GM12878 (cell line): ENCODE measurements around the gene NGF. TPM values are rescaled to one million over a fixed set of nuclear protein-coding genes. Genes with fewer than 3 reads are reported as not detected.

Experiments
- ATAC-seq: fragments of 200-7000 bp; cut with Tn5 transposase; 3 replicates; pipeline ENCODE4 v1.9.1; 2020; ENCODE audit warnings: mild to moderate bottlenecking, moderate library complexity
- BruUV-seq: library from RNA; stranded (reverse); fragments of 400-500 nt; replicated peaks from 2 replicates; lab custom pipeline; 2021; lab: Mats Ljungman, UMichigan
- CTCF ChIA-PET: fragments of 300-600 bp; sonication (Branson Sonifier 250); formaldehyde crosslinking; extraction: SDS; loops from one replicate; lab custom pipeline; 2021; ENCODE audit warnings: inconsistent platforms; lab: Yijun Ruan, JAX
- POLR2A ChIA-PET: fragments of 350-600 bp; formaldehyde crosslinking; extraction: SDS; loops from one replicate; lab custom pipeline; 2021; ENCODE audit warnings: inconsistent platforms; lab: Charles Lee
- RAD21 ChIA-PET: fragments of 300-600 bp; sonication (Branson Sonifier 250); formaldehyde crosslinking; loops from one replicate; lab custom pipeline; 2023; ENCODE audit warnings: antibody characterized with exemption; ENCODE audit not compliant: unreplicated experiment; lab: Charles Lee
- SMC1A ChIA-PET: fragments of 300-600 bp; sonication (Branson Sonifier 250); formaldehyde crosslinking; loops from one replicate; lab custom pipeline; 2023; ENCODE audit not compliant: unreplicated experiment, uncharacterized antibody; lab: Charles Lee
- DNase-seq: peaks from one replicate; pipeline ENCODE4 v3.0.0-alpha.2; 2011; ENCODE audit warnings: low read depth, low spot score
- FAIRE-seq: peaks from 3 replicates; lab custom pipeline; 2011; peaks lifted over from hg19 to GRCh38; lab: Jason Lieb, UNC
- H2AFZ ChIP-seq: 2 replicates; pipeline ENCODE4 v1.6.0; 2011; ENCODE audit warnings: low read depth, low read length, control low read depth; ENCODE audit not compliant: control insufficient read depth
- H3K27ac ChIP-seq: 2 replicates; pipeline ENCODE4 v1.5.1; 2011; ENCODE audit warnings: control low read depth; ENCODE audit not compliant: control insufficient read depth, insufficient read depth
- H3K27me3 ChIP-seq, 2 experiments: replicated peaks in 1 of 2; 2 replicates each; pipeline versions ENCODE4 v1.6.0 to v1.6.1; 2011; ENCODE audit warnings: low read length in 1 of 2; ENCODE audit not compliant: control insufficient read depth in 2 of 2, insufficient read depth in 2 of 2
- H3K36me3 ChIP-seq, 2 experiments: 2 replicates each; pipeline ENCODE4 v1.5.1; 2011; ENCODE audit warnings: low read length in 1 of 2; ENCODE audit not compliant: control insufficient read depth in 2 of 2, insufficient read depth in 2 of 2
- H3K4me1 ChIP-seq: 2 replicates; pipeline ENCODE4 v1.6.1; 2011; ENCODE audit warnings: mild to moderate bottlenecking, low read length, moderate library complexity, mixed read lengths; ENCODE audit not compliant: control insufficient read depth, insufficient read depth
- H3K4me2 ChIP-seq: 2 replicates; pipeline ENCODE4 v1.6.0; 2011; ENCODE audit warnings: control low read depth; ENCODE audit not compliant: control insufficient read depth, insufficient read depth
- H3K4me3 ChIP-seq: fragments of 200-600 bp; sonication (generic); 2 replicates; pipeline ENCODE4 v1.5.1; 2016
- H3K79me2 ChIP-seq: 2 replicates; pipeline ENCODE4 v1.6.0; 2011; ENCODE audit warnings: low read length; ENCODE audit not compliant: control insufficient read depth, insufficient read depth
- H3K9ac ChIP-seq: 2 replicates; pipeline ENCODE4 v1.8.0; 2011; ENCODE audit warnings: low read length, control low read depth, mixed read lengths; ENCODE audit not compliant: control insufficient read depth, insufficient read depth
- H3K9me3 ChIP-seq: replicated peaks from 3 replicates; pipeline ENCODE4 v1.5.1; 2011; ENCODE audit warnings: mild to moderate bottlenecking, low read length; ENCODE audit not compliant: control insufficient read depth, insufficient read depth
- H4K20me1 ChIP-seq: 2 replicates; pipeline ENCODE4 v1.6.0; 2011; ENCODE audit not compliant: control insufficient read depth, insufficient read depth
- NRF1 ChIP-seq: conservative IDR thresholded peaks from 2 replicates; pipeline ENCODE4 v1.6.1; 2011; ENCODE audit warnings: mild to moderate bottlenecking, low read depth, low read length, improper control_type of control experiment
- PKNOX1 ChIP-seq: fragments of 450-650 bp; IDR thresholded peaks from 2 replicates; pipeline ENCODE4 v1.6.1; 2016; ENCODE audit warnings: mild to moderate bottlenecking
- PML ChIP-seq: IDR thresholded peaks from 2 replicates; pipeline ENCODE4 v1.6.1; 2012; ENCODE audit warnings: low read length, inconsistent platforms
- POLR2A ChIP-seq: IDR thresholded peaks from 2 replicates; pipeline ENCODE4 v1.6.1; 2011; ENCODE audit warnings: low read depth, mild to moderate bottlenecking, low read length
- SPI1 ChIP-seq: IDR thresholded peaks from 2 replicates; pipeline ENCODE4 v1.6.1; 2011; ENCODE audit warnings: low read depth, mild to moderate bottlenecking, low read length, moderate library complexity, borderline replicate concordance; ENCODE audit not compliant: insufficient read depth
- STAT3 ChIP-seq: IDR thresholded peaks from 2 replicates; pipeline ENCODE4 v1.6.1; 2011; ENCODE audit warnings: low read depth, low read length, improper control_type of control experiment
- ZNF207 ChIP-seq: fragments of 450-650 bp; IDR thresholded peaks from 2 replicates; pipeline ENCODE4 v1.6.1; 2014; ENCODE audit warnings: antibody characterized with exemption, mild to moderate bottlenecking, borderline replicate concordance
- ZNF622 ChIP-seq: fragments of 450-650 bp; IDR thresholded peaks from 2 replicates; pipeline ENCODE4 v1.6.1; 2017; ENCODE audit warnings: mild to moderate bottlenecking, inconsistent platforms
- ZNF687 ChIP-seq: fragments of 450-650 bp; IDR thresholded peaks from 2 replicates; pipeline ENCODE4 v1.6.1; 2017; ENCODE audit warnings: mild to moderate bottlenecking, moderate library complexity
- WGBS: methylation state at CpG from one replicate; pipeline ENCODE4 v1.1.6; 2016; ENCODE audit warnings: low lambda C conversion rate; ENCODE audit not compliant: insufficient replicate concordance, insufficient coverage; ENCODE audit errors: missing lambda C conversion rate; 5-methylcytosine and 5-hydroxymethylcytosine counted together
- in situ Hi-C: fragments of 300-500 bp; cut with MboI; formaldehyde crosslinking; loops from 9 replicates; pipeline ENCODE4 v1.14.3; 2018; ENCODE audit warnings: mixed read lengths
- intact Hi-C: fragments of 100-400 bp; cut with micrococcal nuclease; formaldehyde crosslinking; loops from one replicate; pipeline ENCODE4 v1.14.2; 2022; ENCODE audit not compliant: unreplicated experiment
- polyA plus RNA-seq, 11 experiments: library from polyadenylated mRNA; depleted of rRNA in 4 of 11; unstranded in 6 of 11; stranded (reverse) in 5 of 11; fragments of >200 nt; fragmentation: Nextera tagmentation in 4 of 11; fragmentation: Illumina TruSeq in 1 of 11; extraction: Ambion mirVana in 4 of 11; extraction: Trizol in 1 of 11; gene quantifications; 1 replicate in 1 of 11; 2 replicates in 10 of 11; pipeline versions ENCODE4 v1.2.1 to v1.2.3, GENCODE V29; 2011 to 2016; ENCODE audit warnings: inconsistent platforms in 2 of 11, missing spikeins in 2 of 11, low read depth in 1 of 11
- total RNA-seq, 4 experiments: library from RNA; depleted of rRNA in 3 of 4; stranded (reverse); fragments of >200 nt in 3 of 4; fragmentation: Illumina TruSeq in 1 of 4; extraction: Trizol in 1 of 4; gene quantifications; 2 replicates each; pipeline versions ENCODE4 v1.2.1 to v1.2.3, GENCODE V29; 2013 to 2021

NGF gene
- total and polyA plus RNA-seq, 10 of the 15 experiments (the other 5 are each of a cell fraction or from before 2014, with no cell fraction given), result not detected

GRCh38 chr1:115251856-115252255 is 86.2 kb downstream of the NGF start (continued):
- TF ChIP-seq ZNF687, result no peak

GRCh38 chr1:115251340-115251748 is 86.7 kb downstream of the NGF start:
- SMC1A ChIA-PET, result interaction anchor here (1.1 kb wide), 1 partner anchor 104 kb away, joined by 3 read pairs; no protein-coding TSS in a partner anchor
- POLR2A ChIA-PET, result interaction anchor here (0.6 kb wide), 1 partner anchor 888 kb away, joined by 3 read pairs; no protein-coding TSS in a partner anchor

More at GRCh38 chr1:115251340-115251748, 86.7 kb downstream of the NGF start:
- no peak overlapping the region for H3K4me3 ChIP-seq
- RAD21 ChIA-PET, result no interaction called here
- H3K27me3 ChIP-seq, result no peaks in the 10 kb centered on the region
- intact Hi-C loops, result no loop called here
- ATAC-seq (no peak), DNase-seq (no peak)
- no peaks in the 10 kb centered on the region for H3K79me2 ChIP-seq
- no peak overlapping the region for H3K27ac ChIP-seq
- no peaks in the 10 kb centered on the region for H3K36me3 ChIP-seq
- in situ Hi-C loops, result no loop called here
- CTCF ChIA-PET, result no interaction called here
- no peak overlapping the region for H3K9ac ChIP-seq
- no peak overlapping the region for H2AFZ ChIP-seq
- no peak overlapping the region for H3K4me2 ChIP-seq
- no peaks in the 10 kb centered on the region for H4K20me1 ChIP-seq
- BruUV-seq, result no TSS peak
- 7% methylated on average over 2 of the region's 2 CpGs for WGBS
- TF ChIP-seq POLR2A, result no peak
- TF ChIP-seq PKNOX1, result no peak
- TF ChIP-seq SPI1, result no peak
- no peak for TF ChIP-seq STAT3
- no peak for TF ChIP-seq PML
- TF ChIP-seq ZNF622, result no peak
- no peak for TF ChIP-seq NRF1
- TF ChIP-seq ZNF207, result no peak
- TF ChIP-seq, all 136 proteins: peak for 0
- no peak for FAIRE-seq
- H3K4me1 ChIP-seq, result no peaks in the 10 kb centered on the region
- no peaks in the 10 kb centered on the region for H3K9me3 ChIP-seq
